HG03066 (cell line): ENCODE data around the gene HEPACAM.

Source experiments
- ATAC-seq: cut with Tn5 transposase; IDR thresholded peaks from one replicate; pipeline ENCODE4 v1.9.1; 2021; ENCODE audit warnings: low read depth; ENCODE audit not compliant: unreplicated experiment

HEPACAM gene

GRCh38 chr11:124902616-124903015 lies 33.2 kb downstream of the HEPACAM start:
- ATAC-seq: no peak

GRCh38 chr11:124900464-124900863 lies 35.4 kb downstream of the HEPACAM start:
- ATAC-seq: no peak

- no peak for ATAC-seq
Measured at GRCh38 chr11:124899383-124900145, 36.3 kb downstream of the HEPACAM start.

- no peak for ATAC-seq
Measured at GRCh38 chr11:124898711-124899110, 37.1 kb downstream of the HEPACAM start.

- ATAC-seq: no peak
Measured at GRCh38 chr11:124898263-124898680, 37.6 kb downstream of the HEPACAM start.

GRCh38 chr11:124897674-124898262 lies 38.1 kb downstream of the HEPACAM start, which contains the start of gene ROBO4:
ROBO4 (minus strand) TSS chr11:124897865; CDS start chr11:124897795, 70 bp downstream.
- ATAC-seq: no peak

GRCh38 chr11:124896821-124897391 lies 38.9 kb downstream of the HEPACAM start:
- no peak for ATAC-seq

- no peak for ATAC-seq
Measured at GRCh38 chr11:124896071-124896750, 39.6 kb downstream of the HEPACAM start.

GRCh38 chr11:124895471-124895971 lies 40.3 kb downstream of the HEPACAM start:
- no peak for ATAC-seq

- no peak for ATAC-seq
Measured at GRCh38 chr11:124894606-124895430, 41.0 kb downstream of the HEPACAM start.

GRCh38 chr11:124893781-124894401 lies 42.0 kb downstream of the HEPACAM start:
- ATAC-seq: no peak

GRCh38 chr11:124892750-124893454 lies 42.9 kb downstream of the HEPACAM start:
- ATAC-seq: no peak

GRCh38 chr11:124892146-124892545 lies 43.7 kb downstream of the HEPACAM start:
- ATAC-seq: no peak

- ATAC-seq: no peak
Measured at GRCh38 chr11:124891373-124891861, 44.4 kb downstream of the HEPACAM start.

GRCh38 chr11:124890683-124891372 lies 45.0 kb downstream of the HEPACAM start:
- ATAC-seq: no peak

- ATAC-seq: no peak
Measured at GRCh38 chr11:124890151-124890550, 45.7 kb downstream of the HEPACAM start.

- ATAC-seq: no peak
Measured at GRCh38 chr11:124889191-124890091, 46.4 kb downstream of the HEPACAM start.
